Measurements from ENCODE around the gene APLN.

APLN gene

GRCh38 chrX:129599499-129599898 is 55.3 kb downstream of the APLN start:
- TF ChIP-seq, protein P1, sequence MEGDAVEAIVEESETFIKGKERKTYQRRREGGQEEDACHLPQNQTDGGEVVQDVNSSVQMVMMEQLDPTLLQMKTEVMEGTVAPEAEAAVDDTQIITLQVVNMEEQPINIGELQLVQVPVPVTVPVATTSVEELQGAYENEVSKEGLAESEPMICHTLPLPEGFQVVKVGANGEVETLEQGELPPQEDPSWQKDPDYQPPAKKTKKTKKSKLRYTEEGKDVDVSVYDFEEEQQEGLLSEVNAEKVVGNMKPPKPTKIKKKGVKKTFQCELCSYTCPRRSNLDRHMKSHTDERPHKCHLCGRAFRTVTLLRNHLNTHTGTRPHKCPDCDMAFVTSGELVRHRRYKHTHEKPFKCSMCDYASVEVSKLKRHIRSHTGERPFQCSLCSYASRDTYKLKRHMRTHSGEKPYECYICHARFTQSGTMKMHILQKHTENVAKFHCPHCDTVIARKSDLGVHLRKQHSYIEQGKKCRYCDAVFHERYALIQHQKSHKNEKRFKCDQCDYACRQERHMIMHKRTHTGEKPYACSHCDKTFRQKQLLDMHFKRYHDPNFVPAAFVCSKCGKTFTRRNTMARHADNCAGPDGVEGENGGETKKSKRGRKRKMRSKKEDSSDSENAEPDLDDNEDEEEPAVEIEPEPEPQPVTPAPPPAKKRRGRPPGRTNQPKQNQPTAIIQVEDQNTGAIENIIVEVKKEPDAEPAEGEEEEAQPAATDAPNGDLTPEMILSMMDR (IDR thresholded peaks at IDR 0.05; ENCODE audit: control insufficient read depth, insufficient read depth, low read depth, low read length, missing control alignments), result no peak
- no peak overlapping the region for H3K4me3 ChIP-seq (ENCODE audit: control insufficient read depth, low read depth, low read length)
- no peak for DNase-seq (ENCODE audit: low read depth)

DNA sequence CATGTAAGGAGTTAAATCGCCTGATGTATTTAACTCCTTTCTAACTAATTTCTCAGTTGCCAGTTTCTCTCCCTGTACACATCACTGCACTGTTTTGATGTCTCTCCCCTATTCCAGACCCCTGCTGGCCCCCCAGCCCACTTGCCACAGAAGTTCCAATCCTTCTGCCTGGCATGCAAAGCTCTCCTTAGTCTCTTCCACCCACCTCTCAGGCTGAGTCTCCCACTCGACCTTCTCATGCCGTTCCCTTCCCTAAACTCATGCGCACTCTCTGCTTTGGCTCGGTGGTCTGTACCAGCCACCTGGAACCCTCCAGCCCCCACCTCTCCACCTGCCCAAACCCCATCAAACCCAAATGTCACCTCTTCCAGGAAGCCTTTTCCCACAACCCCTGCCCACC is 56.9 kb downstream of the APLN start:
- no peak overlapping the region for H3K4me3 ChIP-seq (ENCODE audit: control insufficient read depth, low read depth, low read length)
- TF ChIP-seq, protein P1 (IDR thresholded peaks at IDR 0.05; ENCODE audit: control insufficient read depth, insufficient read depth, low read depth, low read length, missing control alignments), result no peak
- no peak for DNase-seq (ENCODE audit: low read depth)

DNA sequence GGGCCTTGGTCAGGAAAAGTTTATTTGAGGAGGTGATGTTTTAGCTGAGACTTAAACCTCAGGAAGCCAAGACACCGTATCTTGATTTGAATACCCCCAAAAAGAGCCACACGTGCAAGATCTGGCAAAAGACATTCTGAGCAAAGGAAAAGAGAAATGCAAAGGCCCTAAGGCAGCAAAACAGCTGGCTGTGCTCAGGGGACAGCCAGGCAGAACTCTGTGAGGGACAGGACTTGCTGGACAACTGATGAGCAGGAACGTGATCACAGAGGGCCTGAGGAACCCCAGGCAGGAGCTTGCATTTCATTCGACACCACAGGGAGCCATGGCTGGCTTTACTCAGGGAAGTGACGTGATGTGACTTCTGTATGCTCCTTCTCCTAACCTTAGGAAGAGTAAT is 58.7 kb downstream of the APLN start:
- DNase-seq (ENCODE audit: low read depth), result no peak
- TF ChIP-seq, protein P1 (IDR thresholded peaks at IDR 0.05; ENCODE audit: control insufficient read depth, insufficient read depth, low read depth, low read length, missing control alignments), result no peak

More for the DNA sequence above, 58.7 kb downstream of the APLN start:
- no peak overlapping the region for H3K4me3 ChIP-seq (ENCODE audit: control insufficient read depth, low read depth, low read length)

Measured in AG09309 (cell line).